ENCODE measurements around the gene PPP1R1C.
A peak's percentile ranks its signal among the peaks of the same experiment; 100 is the strongest.

The PPP1R1C gene

GRCh38 chr2:182117196-182117595 lies 131.5 kb downstream of the PPP1R1C start:
- DNase-seq: no peak

- no peak for DNase-seq
Measured at GRCh38 chr2:182128821-182129707, 143.4 kb downstream of the PPP1R1C start.

GRCh38 chr2:182132605-182133004 lies 147.0 kb downstream of the PPP1R1C start:
- DNase-seq: peak; percentile 17

DNA sequence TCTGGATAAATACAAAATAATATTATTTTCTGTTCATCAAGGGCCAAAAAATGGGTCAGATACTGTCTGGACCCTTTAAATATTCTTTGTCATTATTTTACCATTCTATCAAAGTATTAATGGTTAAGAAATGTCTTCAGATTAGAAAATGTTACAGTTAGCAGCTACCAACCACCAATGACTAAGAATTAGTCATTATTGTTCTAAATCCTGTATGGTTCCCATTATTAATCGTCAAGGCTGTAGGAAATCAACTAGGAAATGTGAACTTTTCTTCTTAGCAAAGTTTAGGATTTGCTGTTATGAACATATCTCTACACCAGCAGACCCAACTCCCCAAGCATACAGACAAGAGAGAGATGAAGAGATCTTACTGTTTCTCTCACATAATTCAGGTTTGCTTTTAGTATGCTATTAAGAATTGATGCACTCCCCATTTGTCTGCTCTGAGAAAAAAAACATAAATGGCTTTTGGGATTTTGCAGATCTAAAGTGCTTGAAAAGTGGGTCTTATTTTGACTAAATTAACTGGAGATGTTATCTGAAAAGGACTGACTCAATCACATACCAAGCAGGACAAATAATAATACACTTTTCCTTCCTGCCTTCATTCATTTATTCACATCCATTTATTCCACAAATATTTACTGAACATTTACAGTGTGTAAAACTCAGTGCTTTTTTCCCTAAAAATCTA lies 147.7 kb downstream of the PPP1R1C start:
- no peak for DNase-seq

DNA sequence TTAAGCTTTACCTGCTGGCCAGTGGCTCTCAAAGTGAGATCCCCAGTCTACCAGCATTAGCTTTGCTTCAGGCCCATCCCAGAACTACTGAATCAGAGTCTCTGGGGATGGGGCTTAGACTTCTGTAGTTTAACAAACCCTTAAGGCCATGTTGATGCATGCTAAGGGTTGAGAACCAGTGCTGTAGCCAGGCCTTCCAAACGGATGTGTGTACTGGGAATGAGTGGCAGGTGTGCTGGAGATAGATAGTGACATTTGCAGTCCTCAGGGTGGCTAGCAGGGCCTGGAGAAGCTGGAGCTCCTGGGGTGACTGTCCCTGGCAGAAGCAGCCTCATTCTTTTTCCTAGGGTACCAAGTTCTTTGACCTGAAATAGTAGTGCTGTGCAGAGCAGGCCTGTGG lies 148.5 kb downstream of the PPP1R1C start:
- no peak for DNase-seq

DNA sequence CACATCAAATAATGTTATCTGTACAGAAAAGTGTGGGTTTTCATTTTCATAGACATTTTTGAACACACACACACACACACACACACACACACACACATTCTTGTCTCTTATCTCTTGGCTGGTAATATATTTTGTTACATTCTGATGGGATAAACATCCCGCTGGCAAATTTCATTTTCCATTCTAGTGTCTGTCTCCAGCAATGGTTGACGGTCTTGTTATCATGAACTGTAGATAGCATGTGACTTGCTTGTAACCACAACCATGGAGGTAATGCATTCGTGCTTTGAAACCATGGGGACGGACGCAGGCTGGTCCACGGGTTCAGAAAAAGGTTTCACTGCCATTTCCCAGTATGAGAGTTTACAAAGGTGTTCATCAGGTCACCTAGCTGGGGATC lies 156.4 kb downstream of the PPP1R1C start:
- no peak for DNase-seq

DNA sequence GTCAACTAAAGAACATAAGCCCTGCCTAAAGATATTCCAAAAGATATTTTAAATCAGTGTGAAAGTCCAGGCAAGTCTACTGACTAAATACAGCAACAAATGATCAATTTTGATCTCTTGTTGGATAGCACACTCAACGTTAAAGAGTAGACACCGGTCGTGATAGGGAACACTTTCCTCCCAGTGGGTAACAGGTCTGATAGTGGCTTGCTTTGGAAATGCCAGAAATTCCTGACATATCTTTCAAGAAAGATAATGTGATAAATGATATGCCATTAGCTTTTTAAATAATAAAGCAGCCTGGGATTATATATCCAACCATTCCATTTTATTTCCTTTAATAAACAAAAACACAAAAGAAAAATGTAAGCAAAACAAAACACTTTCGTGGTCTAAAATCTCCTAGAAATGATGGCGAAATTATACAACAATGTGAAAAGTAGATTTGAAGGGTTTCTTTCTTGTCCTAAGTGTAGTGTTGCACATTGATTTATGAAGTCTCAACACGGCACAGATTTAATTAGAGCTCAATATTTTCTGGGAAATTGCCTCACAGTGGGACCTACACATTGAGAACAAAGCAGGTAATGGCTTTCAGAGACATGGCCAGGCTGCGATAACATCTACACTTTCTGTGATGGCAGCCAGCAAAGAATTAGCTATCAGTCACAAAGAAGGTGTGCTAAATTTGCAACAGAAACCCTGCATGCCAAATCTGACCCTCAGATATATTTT lies 158.6 kb downstream of the PPP1R1C start:
- DNase-seq: peak; percentile 55

GRCh38 chr2:182144776-182145165 lies 159.1 kb downstream of the PPP1R1C start:
- peak; percentile 32 for DNase-seq

GRCh38 chr2:182148344-182148743 lies 162.7 kb downstream of the PPP1R1C start:
- DNase-seq: no peak

DNA sequence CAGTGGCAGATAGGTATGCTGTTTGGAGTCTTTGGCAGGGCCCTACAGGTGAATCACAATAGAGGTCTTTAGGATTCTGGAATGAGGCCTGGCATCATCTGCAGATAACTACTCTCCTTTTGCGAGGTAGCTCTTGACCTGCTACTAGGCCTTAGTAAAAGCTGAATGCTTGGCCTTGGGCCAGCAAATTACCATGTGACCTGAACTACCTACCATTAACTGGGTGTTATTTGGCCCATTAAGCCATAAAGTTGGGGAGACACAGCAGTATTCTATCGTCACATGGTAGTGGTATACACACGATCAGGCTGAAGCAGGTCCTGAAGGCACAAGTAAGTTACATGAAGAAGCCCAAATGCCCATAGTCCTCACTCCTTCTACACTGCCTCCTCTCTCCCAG lies 178.2 kb downstream of the PPP1R1C start:
- DNase-seq: no peak

GRCh38 chr2:182164686-182165085 lies 179.0 kb downstream of the PPP1R1C start:
- DNase-seq: no peak

GRCh38 chr2:182165202-182165601 lies 179.5 kb downstream of the PPP1R1C start:
- no peak for DNase-seq

DNA sequence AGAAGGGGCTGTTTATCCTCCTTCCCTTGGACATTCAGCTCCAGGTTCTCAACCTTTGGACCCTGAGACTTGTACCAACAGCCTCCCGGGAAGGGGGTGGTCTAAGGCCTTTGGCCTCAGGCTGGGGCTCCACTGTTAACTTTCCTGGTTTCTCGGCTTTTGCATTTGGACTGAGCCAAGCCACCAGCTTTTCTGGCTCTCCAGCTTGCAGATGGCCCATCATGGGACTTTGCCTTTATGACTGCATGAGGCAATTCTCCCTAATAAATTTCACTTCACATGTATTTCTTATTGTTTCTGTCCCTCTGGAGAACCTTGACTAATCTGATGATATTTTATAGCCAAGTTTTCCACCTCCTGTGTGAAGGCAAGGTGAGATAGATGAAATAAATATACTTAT lies 180.8 kb downstream of the PPP1R1C start:
- DNase-seq: no peak

DNA sequence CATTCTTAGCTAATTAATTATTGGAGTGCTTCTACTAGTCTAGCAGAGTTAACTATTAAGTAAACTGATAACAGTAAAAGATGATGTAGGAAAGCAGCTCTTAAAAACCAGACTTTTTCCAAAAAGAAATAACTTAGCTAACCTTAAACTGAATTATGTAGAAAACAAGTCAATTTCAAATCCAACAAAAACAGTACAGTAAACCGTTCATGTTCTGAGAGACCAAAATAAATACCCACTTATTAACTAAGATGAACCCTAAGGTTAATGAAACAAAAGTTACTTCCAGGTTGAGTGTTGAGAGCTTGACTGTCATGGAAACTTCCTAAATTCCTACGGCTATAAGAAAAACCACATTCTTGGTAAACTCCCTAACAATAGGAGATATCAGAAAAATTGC lies 181.2 kb downstream of the PPP1R1C start:
- no peak for DNase-seq

Data from NCI-H146 (cell line).